Middle frontal gyrus (tissue), 1 donor: ENCODE measurements around the gene IGF1R.

Source experiments
- DNase-seq: peaks from one replicate; pipeline ENCODE4 v3.0.0-alpha.2; 2015; ENCODE audit warnings: low spot score; ENCODE audit errors: extremely low spot score

Gene IGF1R

DNA sequence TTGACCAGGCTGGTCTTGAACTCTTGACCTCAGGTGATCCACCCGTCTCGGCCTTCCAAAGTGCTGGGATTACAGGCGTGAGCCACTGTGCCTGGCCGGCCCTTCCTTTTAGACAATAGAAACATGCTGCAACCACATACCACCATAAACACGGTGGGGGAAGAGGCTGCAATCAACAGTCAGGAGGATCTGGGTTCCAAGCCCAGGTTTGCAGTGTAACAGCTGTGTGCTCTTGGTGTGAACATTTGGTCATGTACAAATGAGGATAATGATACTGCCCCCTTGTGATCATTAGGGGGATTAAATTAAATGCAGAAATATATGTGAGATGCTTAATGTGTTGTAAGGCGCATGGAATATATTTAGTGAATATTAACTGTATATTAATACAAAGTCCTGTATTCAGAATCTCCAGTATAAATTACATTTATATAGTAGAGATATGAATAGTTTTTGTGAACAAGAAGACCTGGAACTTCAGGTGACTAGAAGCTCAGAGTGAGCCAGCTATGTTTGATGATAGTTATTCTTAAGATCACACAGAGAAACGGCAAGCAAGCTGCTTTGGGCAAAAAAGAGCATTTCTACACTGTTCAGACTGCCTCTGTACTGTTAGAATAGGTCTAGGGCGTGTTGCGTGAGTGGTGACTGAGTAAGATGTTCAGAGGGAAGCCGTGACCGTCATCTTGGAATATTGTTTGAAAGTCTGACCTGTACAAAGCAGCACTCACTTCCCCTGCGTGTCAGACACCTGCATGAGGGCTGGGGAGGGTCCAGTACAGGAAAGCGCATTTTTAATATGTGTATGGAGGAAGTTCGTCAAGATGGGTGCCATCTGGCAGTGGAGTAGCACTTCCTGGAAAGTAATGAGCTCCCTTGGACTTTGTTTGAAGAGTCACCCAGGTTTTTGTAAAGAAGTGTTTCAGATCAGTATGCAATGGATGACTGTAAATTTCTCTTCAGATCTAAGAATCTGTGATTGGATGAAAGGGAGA lies 233.5 kb downstream of the IGF1R start:
- DNase-seq: no peak

DNA sequence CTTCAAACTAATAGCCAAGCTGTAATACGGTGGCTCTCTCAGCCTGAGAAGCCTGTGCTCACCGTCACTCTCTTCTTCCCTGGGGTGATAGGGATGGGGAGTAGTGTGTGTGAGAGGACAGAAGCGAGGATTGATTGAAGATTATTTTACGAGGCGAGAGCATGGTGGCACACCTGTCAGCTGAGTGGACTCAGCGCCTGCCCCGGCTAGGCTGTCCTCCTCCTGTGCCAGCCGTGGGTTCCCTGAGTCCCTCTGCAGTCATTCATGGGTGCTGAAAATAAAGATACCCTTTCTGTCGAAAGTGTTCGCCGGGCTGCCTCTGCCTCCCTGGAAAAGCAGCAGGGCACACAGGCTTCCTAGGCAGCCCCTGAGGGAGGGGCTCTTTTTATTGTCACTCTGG lies 235.1 kb downstream of the IGF1R start:
- DNase-seq: no peak

DNA sequence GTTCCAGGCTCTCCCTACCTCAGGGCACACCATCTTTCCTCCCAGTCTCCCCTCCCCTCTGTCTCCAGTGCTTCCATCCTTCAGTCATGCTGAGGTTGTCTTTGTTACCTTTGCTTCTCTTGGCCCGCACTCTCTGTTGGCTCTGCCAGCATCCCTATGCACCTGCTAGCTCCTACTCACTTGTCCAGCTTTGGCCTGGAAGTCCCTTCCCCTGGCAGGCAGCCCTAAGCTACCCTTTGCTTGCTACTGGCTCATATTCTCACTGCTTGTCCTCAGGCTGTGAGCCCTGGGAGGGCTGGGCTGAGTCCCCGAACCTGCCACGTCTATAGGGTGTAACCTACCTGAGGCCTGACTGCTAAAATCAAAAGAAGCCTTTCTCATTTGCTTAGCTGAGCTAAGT lies 236.6 kb downstream of the IGF1R start:
- DNase-seq: no peak

DNA sequence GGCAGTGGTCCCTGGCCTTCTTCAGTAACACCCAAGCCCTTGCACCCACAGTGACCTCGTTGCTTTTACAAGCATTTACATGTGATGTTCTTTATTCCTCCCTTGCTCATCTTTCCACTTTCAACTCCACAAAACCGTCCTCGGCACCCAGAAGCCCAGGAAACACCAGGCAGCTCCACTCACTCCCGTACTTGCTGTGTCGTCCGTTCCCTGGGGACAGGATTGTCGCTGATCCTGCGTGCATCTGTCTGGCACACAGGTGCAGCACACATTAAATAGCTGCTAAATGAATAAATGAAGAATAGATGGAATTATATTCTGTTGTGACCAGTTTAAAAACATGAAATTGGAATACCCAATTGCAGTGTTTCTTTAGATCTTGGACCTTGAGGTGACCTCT lies 239.6 kb downstream of the IGF1R start:
- DNase-seq: no peak

DNA sequence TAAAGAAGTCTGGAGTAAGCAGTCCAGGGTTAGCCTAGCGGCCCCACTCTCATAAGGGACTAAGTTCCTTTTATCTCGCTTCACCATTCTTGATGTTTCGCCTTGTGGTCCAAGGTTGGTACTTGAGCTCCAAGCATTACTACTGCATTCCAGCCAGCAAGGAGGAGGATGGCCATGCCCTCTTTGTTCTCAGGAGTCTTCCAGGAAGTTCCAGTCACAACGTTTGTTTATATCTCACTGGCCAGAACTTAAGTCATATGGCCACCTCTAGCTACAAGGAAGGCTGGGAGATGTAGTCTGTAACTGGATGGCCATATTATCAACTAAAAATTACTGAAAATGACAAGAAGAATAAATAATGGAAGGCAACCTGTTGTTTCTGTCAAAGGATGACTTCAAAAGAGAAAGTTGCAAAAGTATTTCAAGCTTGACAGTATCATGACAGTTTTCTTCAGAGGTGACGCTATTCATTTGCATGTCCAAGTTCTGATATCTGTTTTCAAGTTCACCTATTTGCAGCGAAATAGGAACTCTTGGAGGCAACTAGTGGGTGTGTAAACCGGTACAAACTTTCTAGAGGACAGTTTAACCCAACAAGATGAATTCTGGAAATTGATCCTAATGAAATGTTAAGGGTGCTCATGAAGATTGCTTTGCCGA lies 240.6 kb downstream of the IGF1R start:
- DNase-seq: no peak

DNA sequence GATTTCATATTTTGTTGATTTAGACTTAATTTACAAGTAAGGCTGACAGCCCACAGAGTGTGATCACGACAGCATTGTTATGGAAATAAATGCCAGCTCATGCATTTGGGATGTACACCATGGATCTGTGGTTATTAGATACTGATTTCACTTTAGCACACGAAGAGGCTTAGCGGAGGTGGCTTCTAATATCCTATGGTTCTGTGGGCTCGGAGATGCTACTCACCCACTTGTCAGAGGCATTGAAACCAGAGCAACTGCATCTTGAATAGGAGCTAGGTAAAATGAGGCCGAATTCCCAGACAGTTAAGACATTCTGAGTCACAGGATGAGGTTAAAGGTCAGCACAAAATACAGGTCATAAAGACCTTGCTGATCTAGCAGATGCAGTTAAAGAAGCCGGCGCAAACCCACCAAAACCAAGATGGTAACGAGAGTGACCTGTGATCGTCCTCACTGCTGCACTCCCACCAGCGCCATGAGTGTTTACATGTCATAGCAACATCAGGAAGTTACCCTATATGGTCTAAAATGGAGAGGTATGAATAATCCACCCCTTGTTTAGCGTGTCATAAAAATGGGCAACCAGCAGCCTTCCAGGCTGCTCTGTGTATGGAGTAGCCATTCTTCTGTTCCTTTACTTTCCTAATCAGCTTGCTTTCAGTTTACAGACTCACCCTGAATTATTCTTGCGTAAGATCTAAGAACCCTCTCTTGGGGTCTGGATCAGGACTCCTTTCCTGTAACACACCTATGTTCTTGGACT lies 241.8 kb downstream of the IGF1R start:
- no peak for DNase-seq

DNA sequence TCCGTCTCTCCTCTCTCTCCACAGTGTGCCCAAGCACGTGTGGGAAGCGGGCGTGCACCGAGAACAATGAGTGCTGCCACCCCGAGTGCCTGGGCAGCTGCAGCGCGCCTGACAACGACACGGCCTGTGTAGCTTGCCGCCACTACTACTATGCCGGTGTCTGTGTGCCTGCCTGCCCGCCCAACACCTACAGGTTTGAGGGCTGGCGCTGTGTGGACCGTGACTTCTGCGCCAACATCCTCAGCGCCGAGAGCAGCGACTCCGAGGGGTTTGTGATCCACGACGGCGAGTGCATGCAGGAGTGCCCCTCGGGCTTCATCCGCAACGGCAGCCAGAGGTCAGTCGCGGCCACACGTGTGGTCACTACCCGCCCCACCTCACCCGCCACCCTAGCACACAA lies 243.0 kb downstream of the IGF1R start:
- no peak for DNase-seq

DNA sequence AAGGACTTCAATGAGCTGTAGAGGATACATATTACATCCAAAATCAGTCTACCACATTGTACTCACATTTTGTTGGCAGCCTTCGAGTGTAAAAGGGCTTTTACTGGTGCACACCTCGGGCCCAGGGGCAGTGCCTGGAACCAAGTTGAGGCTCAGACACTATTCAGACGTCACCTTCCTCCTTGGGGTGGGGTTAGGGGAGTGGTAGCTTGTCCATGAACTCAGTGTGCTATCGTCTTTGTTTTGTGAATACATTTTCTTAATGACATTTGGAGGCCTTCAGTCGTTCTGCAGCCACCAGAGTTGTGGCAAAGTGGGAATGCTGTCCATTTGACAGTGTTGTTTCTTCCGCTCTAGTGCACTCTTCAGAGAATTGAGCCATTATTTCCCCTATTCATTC lies 245.1 kb downstream of the IGF1R start:
- no peak for DNase-seq

DNA sequence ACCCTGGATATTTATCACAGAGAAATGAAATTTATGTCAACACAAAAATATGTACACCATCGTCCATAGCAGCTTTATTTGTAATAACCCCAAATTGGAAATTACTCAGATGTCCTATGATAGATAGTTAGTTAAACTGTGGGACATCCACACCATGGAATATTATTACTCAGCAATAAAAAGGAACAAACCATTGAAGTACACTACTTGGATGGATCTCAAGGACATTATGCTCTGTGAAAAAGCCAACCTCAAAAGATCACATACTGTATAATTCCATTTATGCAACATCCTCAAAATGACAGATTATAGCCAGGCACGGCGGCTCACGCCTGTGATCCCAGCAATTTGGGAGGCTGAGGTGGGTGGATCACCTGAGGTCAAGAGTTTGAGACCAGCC lies 246.0 kb downstream of the IGF1R start:
- no peak for DNase-seq

DNA sequence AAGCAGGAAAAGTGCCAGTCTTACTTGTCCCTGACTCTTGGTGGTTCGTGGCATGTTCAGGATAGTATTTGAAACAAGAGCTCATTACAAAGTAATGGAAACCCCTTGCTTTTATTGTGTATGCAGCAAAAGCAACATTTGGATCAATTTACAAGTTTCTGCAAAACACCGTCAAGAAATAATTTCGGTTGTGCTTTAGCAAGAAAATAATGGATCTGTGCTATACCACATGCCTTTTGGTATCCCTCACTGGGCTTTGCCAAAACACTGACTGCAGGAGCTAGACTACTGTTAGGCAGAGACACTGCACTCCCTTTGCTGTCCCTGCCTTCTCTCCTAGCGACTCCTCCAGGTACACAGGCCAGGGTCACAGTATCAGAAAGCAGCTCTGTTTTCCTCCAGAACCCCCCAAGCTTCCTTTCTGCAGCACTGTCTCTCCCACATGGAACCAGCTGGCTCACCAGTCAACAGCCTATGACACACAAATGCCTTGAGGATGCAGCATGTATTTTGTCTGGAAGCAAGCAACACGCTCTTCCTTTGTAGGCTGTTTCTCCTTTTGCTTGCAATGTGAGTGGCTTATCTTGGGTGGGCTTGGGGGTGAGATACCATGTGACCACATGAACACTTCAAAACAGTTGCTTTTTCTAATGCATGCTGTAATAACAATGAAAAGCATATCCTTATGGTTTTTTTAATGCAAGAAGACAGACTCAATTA lies 247.8 kb downstream of the IGF1R start:
- DNase-seq: no peak

DNA sequence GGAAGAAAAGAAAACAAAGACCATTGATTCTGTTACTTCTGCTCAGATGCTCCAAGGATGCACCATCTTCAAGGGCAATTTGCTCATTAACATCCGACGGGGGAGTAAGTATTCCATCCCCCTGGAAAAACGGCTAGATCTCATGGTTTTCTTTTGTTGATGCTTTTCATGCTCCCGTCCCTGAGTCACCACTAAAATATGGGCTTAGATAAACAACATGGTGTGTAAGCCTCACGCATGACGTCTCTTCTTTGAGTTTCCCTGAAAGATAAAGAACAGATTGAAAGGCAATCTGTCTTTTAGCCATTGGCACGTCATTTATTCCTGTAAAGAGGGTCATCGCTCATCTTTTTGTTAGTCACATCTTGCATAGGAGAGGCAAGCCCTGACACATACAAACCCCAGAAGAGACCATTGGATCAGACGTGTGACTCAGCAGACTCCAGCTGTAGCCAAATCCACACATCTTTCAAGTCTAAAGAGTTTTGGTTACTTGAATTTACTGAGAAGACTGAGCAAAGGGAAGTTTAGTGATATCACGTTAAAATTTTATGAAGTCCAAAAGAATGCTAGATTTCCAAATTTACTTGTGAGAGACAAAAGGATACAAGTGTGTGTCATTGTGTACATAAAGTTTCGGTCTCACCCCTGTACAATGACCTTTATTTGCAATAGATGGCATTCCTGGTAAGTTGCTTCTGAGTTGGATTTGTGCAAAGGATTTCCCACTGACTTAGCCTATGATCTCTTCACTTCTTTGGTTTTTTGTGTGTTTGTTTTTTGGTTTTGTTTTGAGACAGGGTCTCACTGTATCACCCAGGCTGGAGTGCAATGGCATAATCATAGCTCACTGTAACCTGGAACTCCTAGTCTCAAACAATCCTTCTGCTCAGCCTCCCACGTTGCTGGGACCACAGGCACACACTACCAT lies 248.7 kb downstream of the IGF1R start:
- no peak for DNase-seq

DNA sequence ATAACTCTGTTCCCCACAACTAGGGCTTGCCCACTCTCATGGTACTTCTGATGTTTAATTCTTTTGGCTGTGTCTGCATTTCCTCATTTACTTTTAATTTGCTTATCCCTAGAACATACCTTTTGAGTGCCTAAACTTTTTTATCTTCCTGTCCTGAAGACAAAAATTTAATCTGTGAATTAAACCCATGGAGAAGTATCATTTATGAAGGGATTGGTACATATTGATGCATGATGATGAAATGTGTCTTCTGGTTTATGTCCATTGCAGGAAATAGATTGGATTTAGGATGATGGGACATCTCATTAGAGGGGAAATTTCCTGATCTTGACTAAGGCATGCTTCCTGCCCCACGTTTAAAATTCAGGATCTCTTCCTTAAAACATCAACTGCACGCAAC lies 249.8 kb downstream of the IGF1R start:
- DNase-seq: no peak

DNA sequence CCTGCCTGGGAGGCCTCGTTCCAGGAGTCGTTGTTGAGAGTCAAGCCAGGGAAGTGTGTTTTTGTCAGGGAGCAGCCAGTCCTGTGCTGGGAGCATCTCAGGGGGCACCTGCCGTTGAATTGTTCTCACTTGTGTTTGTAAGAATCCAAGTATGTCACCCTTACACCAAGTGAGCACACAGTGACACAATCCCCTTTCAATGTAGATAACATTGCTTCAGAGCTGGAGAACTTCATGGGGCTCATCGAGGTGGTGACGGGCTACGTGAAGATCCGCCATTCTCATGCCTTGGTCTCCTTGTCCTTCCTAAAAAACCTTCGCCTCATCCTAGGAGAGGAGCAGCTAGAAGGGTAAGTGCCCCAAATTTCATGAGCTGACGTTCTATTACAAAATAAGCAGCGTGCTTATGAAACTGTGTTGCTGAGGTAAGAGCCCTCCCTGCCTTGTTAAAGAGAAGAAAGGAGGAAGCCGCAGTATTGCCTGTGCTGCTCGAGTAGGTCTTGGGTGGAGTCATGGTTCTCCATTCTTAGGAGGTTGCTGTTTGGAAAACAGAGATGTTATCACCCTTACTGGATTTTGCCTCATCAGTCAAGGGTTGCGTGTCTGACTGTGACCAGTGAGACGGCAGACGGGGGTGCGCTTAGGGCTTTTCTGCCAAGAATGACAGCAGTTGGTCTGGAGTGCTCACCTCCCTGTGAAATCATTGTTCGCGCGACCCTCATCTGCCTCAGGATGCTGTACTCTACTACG lies 251.1 kb downstream of the IGF1R start:
- DNase-seq: no peak

DNA sequence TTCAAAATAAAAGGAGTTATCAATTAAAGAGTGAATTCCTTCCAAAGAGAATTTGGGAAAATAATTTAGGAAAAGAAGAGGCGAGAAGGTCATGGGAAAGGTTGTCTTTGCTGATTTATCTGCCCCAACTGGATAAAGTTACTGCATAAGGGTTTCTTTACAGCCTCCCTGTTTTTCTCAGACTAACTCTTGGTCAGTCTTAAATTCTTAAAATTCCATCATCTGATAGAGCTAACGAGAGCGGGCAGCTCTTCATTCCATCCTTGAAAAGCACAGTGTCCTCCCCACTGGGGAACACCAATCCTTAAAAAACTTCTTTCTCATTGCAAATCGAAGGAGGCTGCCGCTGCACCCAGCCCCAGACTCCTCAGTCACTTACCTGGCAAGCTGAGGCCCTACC lies 252.0 kb downstream of the IGF1R start:
- DNase-seq: no peak

DNA sequence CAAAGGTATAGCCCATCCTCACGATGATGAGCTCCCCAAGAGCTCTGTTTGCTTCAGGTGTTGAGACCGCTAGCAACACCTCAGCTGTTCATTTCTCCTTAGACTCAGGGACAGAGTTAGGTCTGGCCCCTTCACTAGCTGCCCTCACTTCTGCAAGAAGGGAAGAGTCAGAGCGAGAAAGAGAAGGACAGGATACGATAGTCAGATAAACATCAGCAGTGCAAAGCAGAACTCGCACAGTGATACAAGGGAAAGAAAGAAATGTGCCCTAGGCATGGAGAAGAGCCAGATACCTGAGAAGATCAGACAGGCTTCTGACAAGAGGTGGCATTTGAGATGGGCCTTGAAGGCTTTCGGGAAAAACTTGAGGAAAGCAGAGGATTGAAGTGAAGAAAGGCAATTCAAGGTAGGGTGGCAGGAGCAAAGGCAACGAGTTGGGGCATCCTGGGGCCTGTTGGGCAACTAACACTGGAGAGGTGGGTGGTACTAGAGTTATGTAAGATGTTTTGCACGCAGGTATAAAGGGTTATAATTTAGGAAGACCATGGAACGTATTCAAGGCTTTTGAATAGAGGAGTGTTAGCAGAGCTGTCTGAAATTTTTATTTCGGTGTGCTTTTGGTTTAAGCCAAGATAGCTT lies 253.2 kb downstream of the IGF1R start:
- DNase-seq: no peak

DNA sequence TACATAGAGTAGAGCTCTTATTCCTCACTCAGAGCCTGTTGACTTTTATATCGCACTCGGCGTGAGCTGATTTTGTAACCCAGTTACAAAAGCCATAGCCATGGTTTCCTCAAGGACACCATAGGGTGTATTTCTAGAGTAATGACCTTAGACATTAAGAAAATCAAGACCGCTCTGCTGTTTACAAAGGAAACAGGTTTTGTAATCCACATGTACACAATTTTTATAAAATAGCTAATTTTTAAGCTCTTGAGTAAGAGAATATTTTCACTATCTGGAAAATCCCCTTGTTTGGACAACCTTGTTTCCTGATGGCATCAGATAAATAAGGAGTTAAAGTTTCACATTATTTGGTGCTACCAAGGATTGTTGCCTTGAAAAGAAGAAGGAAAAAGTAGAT lies 254.6 kb downstream of the IGF1R start:
- DNase-seq: no peak

DNA sequence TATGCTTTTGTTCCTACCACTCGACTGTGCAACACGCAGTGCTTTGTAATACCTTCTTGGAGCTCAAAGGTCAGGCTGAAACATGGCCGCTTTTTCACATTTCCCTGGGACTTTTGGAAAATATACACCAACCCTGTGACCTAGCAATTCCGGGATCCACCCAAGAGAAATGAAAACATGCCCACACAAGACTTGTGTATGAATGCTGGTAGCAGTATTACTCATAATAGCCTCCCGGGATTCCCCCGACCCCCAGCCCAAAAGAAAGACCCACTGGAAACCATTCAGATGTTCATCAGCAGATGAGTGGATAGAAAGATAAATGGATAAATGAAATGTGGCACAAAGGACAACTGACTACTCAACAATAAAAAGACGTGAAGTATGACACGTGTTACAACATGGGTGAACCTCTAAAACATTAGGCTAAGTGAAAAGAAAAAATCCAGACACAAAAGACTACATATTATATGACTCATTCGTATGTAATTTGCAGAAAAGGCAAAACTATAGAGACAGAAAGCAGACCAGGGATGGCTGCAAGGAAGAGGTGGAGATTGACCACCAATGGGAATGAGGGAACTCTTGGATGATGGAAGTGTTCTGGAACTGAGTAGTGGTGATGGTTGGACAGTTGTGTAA lies 255.2 kb downstream of the IGF1R start:
- no peak for DNase-seq

DNA sequence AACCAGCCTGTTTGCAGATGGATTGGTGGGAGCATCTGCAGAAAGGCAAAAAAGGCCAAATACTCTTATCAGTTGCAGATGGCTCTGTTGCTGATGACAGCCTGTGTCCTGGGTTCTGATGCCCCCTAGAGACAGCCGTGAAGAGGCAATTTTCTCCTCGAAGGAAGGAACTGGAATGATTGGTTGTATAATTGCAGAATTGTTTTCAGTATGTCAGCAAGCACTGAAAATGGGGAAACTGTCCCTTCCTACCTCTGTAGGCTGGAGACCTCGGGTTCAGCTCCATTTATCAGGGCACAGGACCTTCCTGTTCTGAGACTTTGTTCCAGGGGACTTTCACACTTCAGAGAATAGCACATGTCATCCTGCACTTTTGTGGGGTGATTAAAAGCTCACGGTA lies 256.2 kb downstream of the IGF1R start:
- peak; percentile 46 for DNase-seq
